NCI-H526 (cell line): Measurements from ENCODE around the gene FOXP1.

Experiments
- DNase-seq, 2 experiments: peaks; one replicate each; lab custom pipeline; 2025; lab: John Stamatoyannopoulos, UW

Gene FOXP1

DNA sequence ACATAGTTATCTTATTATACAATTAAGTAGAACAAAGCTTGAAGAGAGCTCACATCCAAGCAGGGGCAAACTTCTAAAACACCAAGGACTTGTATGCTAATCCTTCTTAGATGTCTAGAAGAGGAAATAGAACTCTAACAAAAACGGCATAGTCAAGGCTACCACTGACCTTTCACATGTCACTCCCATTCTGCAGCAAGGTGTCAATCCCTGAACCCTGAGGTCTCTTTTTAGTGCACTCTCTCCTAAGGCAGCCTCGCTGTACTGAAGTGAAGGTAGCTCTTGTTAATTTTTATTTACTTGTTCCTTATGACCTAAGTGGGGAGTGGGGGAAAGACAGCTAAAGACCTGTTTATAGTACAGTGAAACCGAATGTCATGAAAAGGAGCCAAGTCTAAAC is 506.5 kb downstream of the FOXP1 start:
- no peak for DNase-seq

DNA sequence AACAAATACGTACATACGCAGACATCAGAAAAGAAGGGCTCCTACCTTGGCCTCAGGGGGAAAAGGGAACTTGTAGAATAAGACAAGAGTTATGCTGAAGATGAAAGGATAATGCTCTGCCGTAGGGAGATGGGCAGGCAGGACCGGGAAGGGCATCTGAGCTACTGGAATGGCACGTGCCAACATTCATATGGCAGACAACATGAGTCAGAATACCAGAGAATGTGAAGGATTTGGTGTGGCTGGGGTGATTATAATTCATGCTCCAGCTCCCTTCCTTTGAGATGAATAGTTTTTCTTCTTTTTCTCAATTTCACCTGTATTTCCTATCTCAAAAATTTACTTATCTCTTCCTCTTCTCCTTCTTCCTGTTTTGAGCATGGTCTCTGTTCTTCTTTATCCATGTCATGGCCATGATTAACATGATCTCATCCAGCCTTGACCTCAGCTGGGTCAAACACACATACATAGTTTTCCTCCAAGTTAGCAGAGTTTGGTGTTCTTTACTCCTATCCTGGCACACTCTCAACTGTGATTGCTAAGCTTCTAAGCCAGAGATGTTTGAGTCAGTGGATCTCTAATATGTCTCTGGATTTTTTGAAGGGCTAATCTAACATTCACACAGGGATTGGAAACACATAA is 507.0 kb downstream of the FOXP1 start:
- DNase-seq, result no peak

DNA sequence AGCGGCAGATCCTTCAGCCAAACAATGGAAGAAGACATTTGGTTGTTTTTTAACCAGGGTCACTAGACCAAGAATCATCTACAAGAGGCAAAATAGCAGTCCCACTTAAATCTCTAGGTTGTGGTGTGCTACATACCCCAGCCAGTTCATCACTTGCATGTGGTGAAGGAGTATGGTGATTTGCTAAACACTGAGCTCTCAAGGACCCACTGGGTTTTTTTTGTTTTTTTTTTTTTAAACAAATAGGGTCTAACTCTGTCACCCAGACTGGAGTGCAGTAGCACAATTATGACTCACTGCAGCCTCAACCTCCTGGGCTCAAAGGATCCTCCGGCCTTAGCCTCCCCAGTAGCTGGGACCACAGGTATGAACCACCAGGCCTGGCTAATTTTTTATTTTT is 508.0 kb downstream of the FOXP1 start:
- DNase-seq, result no peak

DNA sequence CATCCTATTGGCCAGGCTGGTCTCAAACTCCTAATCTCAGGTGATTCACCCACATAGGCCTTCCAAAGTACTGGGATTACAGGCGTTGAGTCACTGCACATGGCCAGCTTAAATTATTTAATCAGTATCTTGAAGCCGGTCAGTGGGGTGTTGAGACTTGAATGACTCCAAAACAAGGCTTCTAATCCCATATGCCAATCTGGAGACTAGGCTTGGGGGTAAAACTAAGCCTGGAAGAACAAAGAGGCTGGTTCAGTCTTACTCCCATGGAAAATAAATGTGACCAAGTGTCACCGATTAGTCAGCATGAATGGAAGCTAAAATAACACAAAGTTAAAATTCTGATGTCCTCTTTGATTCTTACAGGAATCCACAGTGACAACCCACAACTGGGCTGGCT is 509.1 kb downstream of the FOXP1 start:
- DNase-seq, result no peak

DNA sequence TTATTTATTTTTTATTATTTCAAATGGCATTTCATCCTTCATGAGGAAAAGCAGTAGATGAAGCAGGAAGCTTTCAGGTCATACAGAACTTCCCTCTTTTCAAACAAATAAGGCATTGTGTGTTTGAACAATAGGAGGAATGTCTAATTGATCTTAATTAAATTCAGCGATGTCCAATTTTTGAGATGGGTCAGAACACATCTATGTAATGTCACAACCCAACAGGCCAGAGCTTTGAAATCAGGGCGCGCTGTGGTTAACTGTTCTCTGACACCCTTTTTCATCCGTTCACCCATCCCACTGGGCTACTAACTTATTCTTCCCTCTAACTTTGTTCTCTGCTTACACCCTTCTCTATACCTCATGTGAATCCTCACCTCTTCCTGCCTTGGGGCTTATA is 510.5 kb downstream of the FOXP1 start:
- no peak for DNase-seq

- DNase-seq, result no peak
Observed at GRCh38 chr3:71072287-71072686, 511.2 kb downstream of the FOXP1 start.

DNA sequence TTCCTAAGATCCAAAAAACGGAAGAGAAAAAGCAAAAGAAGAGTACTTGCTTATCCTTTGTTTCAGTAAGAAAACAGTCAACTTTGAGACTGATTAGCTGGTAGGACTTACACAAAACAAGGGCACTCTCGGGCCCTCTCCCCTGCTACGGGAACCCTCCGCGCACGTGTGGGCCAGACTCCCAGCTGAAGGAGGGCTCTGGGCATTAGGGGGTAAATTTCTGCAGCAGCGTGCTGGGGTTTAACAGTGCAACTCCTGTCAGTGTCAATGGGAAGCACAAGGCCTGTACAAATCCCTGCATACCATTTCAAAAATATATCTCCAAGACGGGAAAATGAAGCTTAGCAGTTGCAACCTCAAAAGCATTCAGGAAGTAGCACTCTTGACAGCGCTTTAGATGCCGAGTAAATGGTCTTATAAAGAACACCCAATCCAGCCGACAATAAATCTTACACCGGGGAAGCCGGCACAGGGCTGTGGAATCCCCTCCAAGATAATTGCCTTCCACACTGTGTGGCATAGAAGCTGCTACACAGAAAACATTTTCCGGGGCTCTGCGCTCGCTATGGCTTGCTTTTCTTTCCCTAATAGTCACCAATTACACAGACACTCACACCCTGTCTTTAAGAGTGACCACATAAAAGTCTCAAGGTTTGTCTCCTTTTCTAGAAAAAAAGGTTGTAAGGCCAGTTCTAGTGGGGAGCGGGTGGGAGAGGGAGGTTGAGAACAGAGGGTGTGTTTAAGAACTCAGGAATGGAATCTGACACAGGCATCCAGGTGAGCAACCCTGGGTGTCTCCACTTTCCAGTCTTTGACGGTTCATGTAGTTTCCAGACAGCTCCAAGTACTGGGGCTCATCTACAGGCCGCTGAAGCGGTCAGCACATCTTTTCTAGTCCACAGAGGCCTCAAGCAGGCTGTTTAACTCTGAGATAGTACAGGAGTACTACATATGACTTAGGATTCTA is 512.7 kb downstream of the FOXP1 start:
- DNase-seq, result no peak

DNA sequence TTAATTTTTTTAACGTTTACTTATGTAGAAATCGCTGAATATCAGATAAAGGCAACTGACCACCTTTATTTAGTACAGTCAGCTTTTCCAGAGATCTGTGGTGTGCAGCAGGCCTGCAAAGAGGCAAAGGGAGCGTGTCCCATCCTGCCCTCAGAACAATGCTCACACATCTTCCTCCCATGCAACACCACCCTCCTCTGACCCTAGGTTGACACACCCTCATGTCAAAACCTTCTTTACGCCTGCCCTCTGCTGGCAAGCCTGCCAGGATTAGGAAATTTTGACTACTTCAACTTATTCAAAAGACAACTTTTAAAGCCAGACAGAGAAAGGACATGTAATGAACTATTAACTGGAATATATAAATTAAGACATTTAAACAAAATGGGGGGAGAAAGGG is 513.7 kb downstream of the FOXP1 start:
- peak; percentile 54 to 80 for DNase-seq

DNA sequence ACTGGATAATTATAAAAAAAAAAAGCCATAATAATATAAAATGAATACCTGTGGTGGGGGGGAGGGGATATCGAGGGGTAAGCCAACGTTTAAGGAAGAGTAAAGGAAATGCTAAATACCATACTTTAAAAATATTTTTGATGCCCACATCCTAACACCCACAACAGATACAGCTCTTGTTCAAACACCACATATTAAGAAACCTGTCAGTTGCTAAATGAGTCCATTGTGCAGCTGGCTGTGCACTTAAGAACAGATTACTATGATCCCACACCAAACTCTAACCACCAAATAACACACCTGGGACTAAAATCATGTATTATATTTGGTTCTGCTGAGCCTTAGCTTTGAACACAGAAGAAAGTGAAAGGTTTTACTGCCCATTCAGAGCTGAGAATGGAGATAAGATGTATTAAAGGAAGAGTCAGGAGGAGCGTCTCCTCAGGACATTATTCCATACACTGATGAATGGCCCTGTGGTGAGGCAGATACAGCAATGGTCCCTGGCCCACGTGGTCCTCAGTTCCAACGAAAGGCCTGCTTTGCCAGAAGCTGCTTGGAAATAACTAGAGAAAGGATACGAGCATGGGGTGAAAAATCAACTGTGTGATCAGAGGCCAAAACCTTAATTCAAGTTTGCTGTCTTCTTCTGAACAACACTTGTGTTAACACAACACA is 515.4 kb downstream of the FOXP1 start:
- no peak for DNase-seq

- no peak for DNase-seq
Observed at GRCh38 chr3:71066849-71067261, 516.7 kb downstream of the FOXP1 start.

GRCh38 chr3:71066356-71066755 is 517.2 kb downstream of the FOXP1 start:
- no peak for DNase-seq

DNA sequence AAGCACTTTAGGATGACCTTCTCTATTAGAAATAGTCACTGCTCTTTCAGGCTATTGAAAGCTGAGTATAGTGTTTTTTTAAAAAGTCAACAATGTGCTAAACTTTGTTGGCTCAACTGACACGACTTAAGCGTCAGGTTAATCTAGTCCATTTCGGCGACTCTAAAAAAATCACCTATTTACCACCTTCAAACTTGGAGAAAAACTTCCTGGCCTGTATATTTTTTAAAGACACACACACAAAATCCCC is 517.8 kb downstream of the FOXP1 start:
- DNase-seq, result no peak

- peak in 1 of 2 experiments; percentile 62 for DNase-seq
Observed at GRCh38 chr3:71064956-71065763, 518.4 kb downstream of the FOXP1 start.

GRCh38 chr3:71064291-71064955 is 519.1 kb downstream of the FOXP1 start:
- DNase-seq, result peak in 1 of 2 experiments; percentile 32

GRCh38 chr3:71063773-71064290 is 519.7 kb downstream of the FOXP1 start:
- DNase-seq, result peak in 1 of 2 experiments; percentile 21

GRCh38 chr3:71062952-71063772 is 520.4 kb downstream of the FOXP1 start:
- DNase-seq, result peak; percentile 39

- no peak for DNase-seq
Observed at GRCh38 chr3:71062037-71062932, 521.2 kb downstream of the FOXP1 start.

- peak; percentile 72 to 75 for DNase-seq
Observed at GRCh38 chr3:71061581-71061980, 521.9 kb downstream of the FOXP1 start.

- no peak for DNase-seq
Observed at GRCh38 chr3:71061037-71061436, 522.5 kb downstream of the FOXP1 start.
